HL-60 (cell line): ENCODE measurements around the gene KPRP.

Experiments used
- DNase-seq, 2 experiments: peaks; one replicate each; pipeline ENCODE4 v3.0.0-alpha.2; 2010 to 2020; ENCODE audit warnings: low read depth in 1 of 2, low spot score in 1 of 2
- H3K27ac ChIP-seq: fragments of 250-450 bp; sonication (Bioruptor Pico); replicated peaks from 2 replicates; pipeline ENCODE4 v1.5.1; 2020; ENCODE audit warnings: mild to moderate bottlenecking, moderate library complexity
- H3K27me3 ChIP-seq: fragments of 250-450 bp; sonication (Bioruptor Pico); 2 replicates; pipeline ENCODE4 v1.5.1; 2021; ENCODE audit warnings: mild to moderate bottlenecking, moderate library complexity; ENCODE audit not compliant: insufficient read depth, poor library complexity, severe bottlenecking
- H3K4me3 ChIP-seq: replicated peaks from 2 replicates; pipeline ENCODE4 v1.5.1; 2011; ENCODE audit warnings: mild to moderate bottlenecking, control low read depth, low read length; ENCODE audit not compliant: insufficient read depth
- CTCF ChIP-seq: IDR thresholded peaks from one replicate; pipeline ENCODE4 v1.5.1; 2011; ENCODE audit warnings: low read length, control low read depth, inconsistent platforms; ENCODE audit not compliant: insufficient read depth
- GABPA ChIP-seq: IDR thresholded peaks from 2 replicates; pipeline ENCODE4 v1.6.1; 2012; ENCODE audit warnings: low read depth
- POLR2AphosphoS5 ChIP-seq: IDR thresholded peaks from 2 replicates; pipeline ENCODE4 v1.6.1; 2012; ENCODE audit warnings: low read depth
- REST ChIP-seq: IDR thresholded peaks from 2 replicates; pipeline ENCODE4 v1.6.1; 2012; ENCODE audit warnings: low read depth; ENCODE audit not compliant: insufficient replicate concordance
- SPI1 ChIP-seq: IDR thresholded peaks from 2 replicates; pipeline ENCODE4 v1.6.1; 2012; ENCODE audit warnings: low read depth, mild to moderate bottlenecking, borderline replicate concordance

KPRP gene

GRCh38 chr1:152786077-152786476, 28.3 kb downstream of the KPRP start, which contains the start of gene LCE1E:
LCE1E (plus strand) TSS chr1:152786257; CDS start chr1:152787300, 1,043 bp downstream.
- TF ChIP-seq CTCF = no peak
- TF ChIP-seq REST = no peak
- no peak for TF ChIP-seq GABPA
- TF ChIP-seq SPI1 = no peak
- no peak for TF ChIP-seq POLR2AphosphoS5
- peaks cover 7% of the 10 kb centered on the region for H3K27me3 ChIP-seq
- no peak within 1 kb of the TSS for H3K4me3 ChIP-seq
- H3K27ac ChIP-seq = no peak within 1 kb of the TSS
- DNase-seq = no peak

- H3K27ac ChIP-seq = no peak overlapping the region
- H3K4me3 ChIP-seq = no peak overlapping the region
- no peak for DNase-seq
- no peak for TF ChIP-seq CTCF
- no peak for TF ChIP-seq POLR2AphosphoS5
- TF ChIP-seq GABPA = no peak
- TF ChIP-seq REST = no peak
- no peak for TF ChIP-seq SPI1
- H3K27me3 ChIP-seq = peaks cover 4% of the 10 kb centered on the region
Observed at GRCh38 chr1:152795686-152796085, 37.9 kb downstream of the KPRP start.

- TF ChIP-seq SPI1 = no peak
- TF ChIP-seq REST = no peak
- no peak for TF ChIP-seq POLR2AphosphoS5
- TF ChIP-seq GABPA = no peak
- TF ChIP-seq CTCF = no peak
- no peak for DNase-seq
- Histone ChIP-seq H3K4me3 (no peak within 1 kb of the TSS), H3K27me3 (peaks cover 5% of the 10 kb centered on the region), H3K27ac (no peak within 1 kb of the TSS)
Observed at GRCh38 chr1:152796421-152796820, 38.6 kb downstream of the KPRP start, which contains the start of gene LCE1D. LCE1D (plus strand) TSS chr1:152796721; CDS start chr1:152797795, 1,074 bp downstream.
